Osteoblast (primary cell): Measurements from ENCODE around the gene S1PR5. TPM values are rescaled to one million over a fixed set of nuclear protein-coding genes. Genes with fewer than 3 reads are reported as not detected.

Source experiments
- DNase-seq: peaks from one replicate; pipeline ENCODE4 v3.0.0; 2011; ENCODE audit warnings: low spot score, mixed read lengths; ENCODE audit not compliant: insufficient read length; ENCODE audit errors: missing footprints
- H2AFZ ChIP-seq: 2 replicates; pipeline ENCODE4 v1.6.0; 2011; ENCODE audit warnings: mild to moderate bottlenecking, low read length
- H3K27ac ChIP-seq: 2 replicates; pipeline ENCODE4 v1.5.1; 2011; ENCODE audit warnings: mild to moderate bottlenecking, low read depth, low read length, moderate library complexity
- H3K27me3 ChIP-seq: 2 replicates; pipeline ENCODE4 v1.6.0; 2012; ENCODE audit warnings: mild to moderate bottlenecking, control low read depth, inconsistent platforms, low read length, moderate library complexity; ENCODE audit not compliant: insufficient read depth
- H3K36me3 ChIP-seq: 2 replicates; pipeline ENCODE4 v1.5.1; 2011; ENCODE audit warnings: mild to moderate bottlenecking, low read length, control low read depth, moderate library complexity; ENCODE audit not compliant: insufficient read depth
- H3K4me1 ChIP-seq: 2 replicates; pipeline ENCODE4 v1.5.1; 2011; ENCODE audit warnings: mild to moderate bottlenecking, low read length, control low read depth, moderate library complexity; ENCODE audit not compliant: insufficient read depth
- H3K4me2 ChIP-seq: 2 replicates; pipeline ENCODE4 v1.6.0; 2011; ENCODE audit warnings: mild to moderate bottlenecking, low read length; ENCODE audit not compliant: insufficient read depth
- H3K4me3 ChIP-seq: fragments of 200-600 bp; sonication (generic); 3 replicates; pipeline ENCODE4 v1.5.1; 2012; ENCODE audit warnings: mild to moderate bottlenecking, low read length, inconsistent platforms; ENCODE audit not compliant: insufficient read depth
- H3K79me2 ChIP-seq: 2 replicates; pipeline ENCODE4 v1.6.0; 2012; ENCODE audit warnings: mild to moderate bottlenecking, low read length, control low read depth, inconsistent platforms; ENCODE audit not compliant: insufficient read depth
- H3K9me3 ChIP-seq: 2 replicates; pipeline ENCODE4 v1.5.1; 2011; ENCODE audit warnings: low read depth, low read length, control low read depth
- H4K20me1 ChIP-seq: 2 replicates; pipeline ENCODE4 v1.6.0; 2012; ENCODE audit warnings: mild to moderate bottlenecking, low read length, control low read depth; ENCODE audit not compliant: insufficient read depth
- small RNA-seq: library from RNA; depleted of rRNA; stranded (forward); fragments of <200 nt; gene quantifications from one replicate; pipeline ENCODE3, GENCODE V24; 2012
- total RNA-seq: library from RNA; depleted of rRNA; stranded (reverse); fragments of >200 nt; gene quantifications from 2 replicates; pipeline ENCODE4 v1.2.3, GENCODE V29; 2012
- TF ChIP-seq, protein P1 (sequence below): IDR thresholded peaks from 2 replicates; pipeline ENCODE4 v1.5.1; 2011; ENCODE audit warnings: mild to moderate bottlenecking, low read depth, low read length, moderate library complexity; ENCODE audit errors: extremely low read depth

The S1PR5 gene
- total RNA-seq, 1 donor: 0.36 TPM

DNA sequence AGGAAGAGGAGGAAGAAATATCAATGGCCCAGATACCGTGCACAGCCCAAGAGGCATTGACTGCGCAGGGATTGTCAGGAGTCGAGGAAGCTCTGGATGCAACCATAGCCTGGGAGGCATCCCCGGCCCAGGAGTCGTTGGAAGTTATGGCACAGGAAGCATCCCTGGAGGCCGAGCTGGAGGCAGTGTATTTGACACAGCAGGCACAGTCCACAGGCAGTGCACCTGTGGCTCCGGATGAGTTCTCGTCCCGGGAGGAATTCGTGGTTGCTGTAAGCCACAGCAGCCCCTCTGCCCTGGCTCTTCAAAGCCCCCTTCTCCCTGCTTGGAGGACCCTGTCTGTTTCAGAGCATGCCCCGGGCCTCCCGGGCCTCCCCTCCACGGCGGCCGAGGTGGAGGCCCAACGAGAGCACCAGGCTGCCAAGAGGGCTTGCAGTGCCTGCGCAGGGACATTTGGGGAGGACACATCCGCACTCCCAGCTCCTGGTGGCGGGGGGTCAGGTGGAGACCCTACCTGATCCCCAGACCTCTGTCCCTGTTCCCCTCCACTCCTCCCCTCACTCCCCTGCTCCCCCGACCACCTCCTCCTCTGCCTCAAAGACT is 50.0 kb downstream of the S1PR5 start:
- no peaks in the 10 kb centered on the region for H3K4me1 ChIP-seq
- H3K4me2 ChIP-seq: no peak overlapping the region
- no peak overlapping the region for H3K27ac ChIP-seq
- TF ChIP-seq, protein P1, sequence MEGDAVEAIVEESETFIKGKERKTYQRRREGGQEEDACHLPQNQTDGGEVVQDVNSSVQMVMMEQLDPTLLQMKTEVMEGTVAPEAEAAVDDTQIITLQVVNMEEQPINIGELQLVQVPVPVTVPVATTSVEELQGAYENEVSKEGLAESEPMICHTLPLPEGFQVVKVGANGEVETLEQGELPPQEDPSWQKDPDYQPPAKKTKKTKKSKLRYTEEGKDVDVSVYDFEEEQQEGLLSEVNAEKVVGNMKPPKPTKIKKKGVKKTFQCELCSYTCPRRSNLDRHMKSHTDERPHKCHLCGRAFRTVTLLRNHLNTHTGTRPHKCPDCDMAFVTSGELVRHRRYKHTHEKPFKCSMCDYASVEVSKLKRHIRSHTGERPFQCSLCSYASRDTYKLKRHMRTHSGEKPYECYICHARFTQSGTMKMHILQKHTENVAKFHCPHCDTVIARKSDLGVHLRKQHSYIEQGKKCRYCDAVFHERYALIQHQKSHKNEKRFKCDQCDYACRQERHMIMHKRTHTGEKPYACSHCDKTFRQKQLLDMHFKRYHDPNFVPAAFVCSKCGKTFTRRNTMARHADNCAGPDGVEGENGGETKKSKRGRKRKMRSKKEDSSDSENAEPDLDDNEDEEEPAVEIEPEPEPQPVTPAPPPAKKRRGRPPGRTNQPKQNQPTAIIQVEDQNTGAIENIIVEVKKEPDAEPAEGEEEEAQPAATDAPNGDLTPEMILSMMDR: no peak
- no peak overlapping the region for H2AFZ ChIP-seq
- peak; percentile 36 for DNase-seq
- H3K9me3 ChIP-seq: no peaks in the 10 kb centered on the region
- H3K27me3 ChIP-seq: no peaks in the 10 kb centered on the region
- H3K79me2 ChIP-seq: no peaks in the 10 kb centered on the region
- H4K20me1 ChIP-seq: no peaks in the 10 kb centered on the region
- H3K4me3 ChIP-seq: no peak overlapping the region
- no peaks in the 10 kb centered on the region for H3K36me3 ChIP-seq

DNA sequence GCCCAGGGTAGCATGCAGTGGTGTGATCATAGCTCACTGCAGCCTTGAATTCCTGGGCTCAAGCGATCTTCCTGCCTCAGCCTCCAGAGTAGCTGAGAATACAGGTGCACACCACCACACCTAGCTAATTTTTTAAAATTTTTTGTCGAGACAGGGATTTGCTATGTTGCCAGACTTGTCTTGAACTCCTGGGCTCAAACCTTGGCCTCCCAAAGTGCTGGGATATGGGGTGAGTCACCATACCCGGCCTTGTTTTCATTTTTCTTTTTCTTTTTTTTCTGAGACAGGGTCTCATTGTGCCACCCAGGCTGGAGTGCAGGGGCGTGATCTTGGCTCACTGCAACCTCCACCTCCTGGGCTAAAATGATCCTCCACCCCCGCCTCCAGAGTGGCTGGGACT is 52.8 kb downstream of the S1PR5 start:
- no peaks in the 10 kb centered on the region for H3K79me2 ChIP-seq
- no peaks in the 10 kb centered on the region for H3K9me3 ChIP-seq
- no peak overlapping the region for H3K4me2 ChIP-seq
- H3K27me3 ChIP-seq: no peaks in the 10 kb centered on the region
- H3K4me3 ChIP-seq: no peak overlapping the region
- no peaks in the 10 kb centered on the region for H3K4me1 ChIP-seq
- TF ChIP-seq, protein P1: no peak
- H4K20me1 ChIP-seq: no peaks in the 10 kb centered on the region
- no peaks in the 10 kb centered on the region for H3K36me3 ChIP-seq
- H2AFZ ChIP-seq: no peak overlapping the region
- no peak overlapping the region for H3K27ac ChIP-seq
- DNase-seq: no peak

Small RNA genes within 50 kb of the gene (small RNA-seq; reads per million reads assigned to genes)
- not detected for gene MIR1238
- gene RNU7-140P: not detected

Other genes starting within 250 kb of the S1PR5 start
- gene ICAM1, start 246.3 kb downstream of the S1PR5 start, total RNA-seq: 25.6 and 35.5 TPM in 2 replicates
- gene ICAM4, start 230.5 kb downstream of the S1PR5 start, total RNA-seq: under 0.01 and 0.29 TPM in 2 replicates
- gene ICAM5, start 227.5 kb downstream of the S1PR5 start, total RNA-seq: under 0.01 TPM in 1 of 2 replicates, not detected in the other
- gene ZGLP1, start 207.6 kb downstream of the S1PR5 start, total RNA-seq: 0.59 and 0.72 TPM in 2 replicates
- gene FDX2, start 201.4 kb downstream of the S1PR5 start, total RNA-seq: 14.7 and 17.7 TPM in 2 replicates
- 8.0 TPM in 2 replicates for gene RAVER1, start 183.9 kb downstream of the S1PR5 start, total RNA-seq
- gene ICAM3, start 177.8 kb downstream of the S1PR5 start, total RNA-seq: 3.2 and 3.6 TPM in 2 replicates
- 52.5 and 72.7 TPM in 2 replicates for gene TYK2, start 136.9 kb downstream of the S1PR5 start, total RNA-seq
- gene CDC37, start 113.9 kb downstream of the S1PR5 start, total RNA-seq: 131 and 154 TPM in 2 replicates
- gene PDE4A, start 96.9 kb downstream of the S1PR5 start, total RNA-seq: 5.1 and 8.3 TPM in 2 replicates
- gene KEAP1, start 14.1 kb downstream of the S1PR5 start, total RNA-seq: 64.8 and 77.1 TPM in 2 replicates
- 11.6 and 12.7 TPM in 2 replicates for gene ATG4D, start 26.5 kb upstream of the S1PR5 start, total RNA-seq
- 5.4 and 5.9 TPM in 2 replicates for gene KRI1, start 48.6 kb upstream of the S1PR5 start, total RNA-seq
- gene CDKN2D, start 51.5 kb upstream of the S1PR5 start, total RNA-seq: 4.0 and 5.3 TPM in 2 replicates
- 0.29 and 0.72 TPM in 2 replicates for gene AP1M2, start 69.9 kb upstream of the S1PR5 start, total RNA-seq
- 43.0 and 49.9 TPM in 2 replicates for gene SLC44A2, start 108.1 kb upstream of the S1PR5 start, total RNA-seq
- gene ILF3, start 136.9 kb upstream of the S1PR5 start, total RNA-seq: 105 and 107 TPM in 2 replicates
- 34.0 and 36.5 TPM in 2 replicates for gene QTRT1, start 184.0 kb upstream of the S1PR5 start, total RNA-seq
- gene DNM2, start 200.6 kb upstream of the S1PR5 start, total RNA-seq: 89.6 and 102 TPM in 2 replicates